H9 (cell line): ENCODE data around the gene STAT1. TPM values are rescaled to one million over a fixed set of nuclear protein-coding genes. Genes with fewer than 3 reads are reported as not detected.
A peak's percentile ranks its signal among the peaks of the same experiment; 100 is the strongest.
"Not testable (repeated sequence)": the region's sequence is repeated elsewhere in the genome, so short reads cannot be mapped to it uniquely, and the experiment has no call there.

ENCODE experiments used
- DNase-seq: peaks from one replicate; pipeline ENCODE4 v3.0.0-alpha.2; 2017
- H2AFZ ChIP-seq: one replicate; pipeline ENCODE4 v1.6.1; 2013; ENCODE audit warnings: mild to moderate bottlenecking, low read length, control low read depth, moderate library complexity
- H2AK5ac ChIP-seq: 2 replicates; pipeline ENCODE4 v1.6.1; 2013; ENCODE audit warnings: low read length, control low read depth, mixed read lengths; ENCODE audit not compliant: insufficient read length
- H2BK120ac ChIP-seq: one replicate; pipeline ENCODE4 v1.6.1; 2013; ENCODE audit warnings: low read depth, mild to moderate bottlenecking, low read length, control low read depth, inconsistent platforms; ENCODE audit not compliant: poor library complexity, severe bottlenecking
- H2BK12ac ChIP-seq: 2 replicates; pipeline ENCODE4 v1.6.1; 2013; ENCODE audit warnings: low read length, control low read depth, mixed read lengths, low read depth; ENCODE audit not compliant: insufficient read length
- H2BK15ac ChIP-seq: 2 replicates; pipeline ENCODE4 v1.6.1; 2013; ENCODE audit warnings: low read depth, low read length, control low read depth
- H2BK20ac ChIP-seq: one replicate; pipeline ENCODE4 v1.6.1; 2013; ENCODE audit warnings: low read depth, mild to moderate bottlenecking, low read length, control low read depth, inconsistent platforms; ENCODE audit not compliant: poor library complexity, severe bottlenecking
- H2BK5ac ChIP-seq: 2 replicates; pipeline ENCODE4 v1.6.1; 2013; ENCODE audit warnings: low read length, control low read depth, mixed read lengths; ENCODE audit not compliant: insufficient read length
- H3K14ac ChIP-seq: 2 replicates; pipeline ENCODE4 v1.6.1; 2013; ENCODE audit warnings: low read length, control low read depth; ENCODE audit not compliant: insufficient read depth
- H3K18ac ChIP-seq: 2 replicates; pipeline ENCODE4 v1.6.1; 2013; ENCODE audit warnings: low read depth, mild to moderate bottlenecking, mixed read lengths, low read length, control low read depth; ENCODE audit not compliant: insufficient read length
- H3K23ac ChIP-seq: 2 replicates; pipeline ENCODE4 v1.6.1; 2013; ENCODE audit warnings: low read length, control low read depth, mixed read lengths, low read depth; ENCODE audit not compliant: insufficient read length
- H3K23me2 ChIP-seq: 2 replicates; pipeline ENCODE4 v1.6.1; 2013; ENCODE audit warnings: low read depth, mild to moderate bottlenecking, mixed read lengths, low read length, control low read depth; ENCODE audit not compliant: insufficient read length, poor library complexity, severe bottlenecking
- H3K27ac ChIP-seq: 2 replicates; pipeline ENCODE4 v1.5.1; 2013; ENCODE audit warnings: low read length, control low read depth, mixed read lengths, low read depth; ENCODE audit not compliant: insufficient read length
- H3K27me3 ChIP-seq: 2 replicates; pipeline ENCODE4 v1.6.1; 2013; ENCODE audit warnings: low read length, control low read depth, inconsistent platforms; ENCODE audit not compliant: insufficient read depth
- H3K4ac ChIP-seq: 2 replicates; pipeline ENCODE4 v1.6.1; 2013; ENCODE audit warnings: low read depth, mild to moderate bottlenecking, control low read depth, inconsistent platforms, low read length, moderate library complexity
- H3K4me1 ChIP-seq: 2 replicates; pipeline ENCODE4 v1.6.1; 2013; ENCODE audit warnings: low read length, control low read depth, inconsistent platforms; ENCODE audit not compliant: insufficient read depth
- H3K4me2 ChIP-seq: 2 replicates; pipeline ENCODE4 v1.6.1; 2013; ENCODE audit warnings: low read length, control low read depth, mixed read lengths; ENCODE audit not compliant: insufficient read length, insufficient read depth
- H3K56ac ChIP-seq: 2 replicates; pipeline ENCODE4 v1.6.1; 2013; ENCODE audit warnings: low read depth, mild to moderate bottlenecking, mixed read lengths, low read length, control low read depth; ENCODE audit not compliant: insufficient read length
- H3K79me1 ChIP-seq: 2 replicates; pipeline ENCODE4 v1.6.1; 2013; ENCODE audit warnings: low read depth, mild to moderate bottlenecking, moderate library complexity, low read length, control low read depth, inconsistent platforms; ENCODE audit not compliant: insufficient read depth, poor library complexity, severe bottlenecking
- H3K79me2 ChIP-seq: 2 replicates; pipeline ENCODE4 v1.6.1; 2013; ENCODE audit warnings: low read length, control low read depth, inconsistent platforms; ENCODE audit not compliant: insufficient read depth
- H3K9ac ChIP-seq: 2 replicates; pipeline ENCODE4 v1.6.1; 2013; ENCODE audit warnings: low read length, control low read depth, mixed read lengths; ENCODE audit not compliant: insufficient read length; ENCODE audit errors: extremely low read depth
- H3K9me3 ChIP-seq: one replicate; pipeline ENCODE4 v1.6.1; 2013; ENCODE audit warnings: low read depth, low read length, inconsistent platforms; ENCODE audit not compliant: control insufficient read depth
- H3T11ph ChIP-seq: one replicate; pipeline ENCODE4 v1.6.1; 2013; ENCODE audit warnings: mild to moderate bottlenecking, low read length, control low read depth, inconsistent platforms
- H4K20me1 ChIP-seq: one replicate; pipeline ENCODE4 v1.6.1; 2013; ENCODE audit not compliant: control insufficient read depth, insufficient read length, insufficient read depth
- H4K5ac ChIP-seq: 2 replicates; pipeline ENCODE4 v1.6.1; 2013; ENCODE audit warnings: low read depth, mild to moderate bottlenecking, mixed read lengths, low read length, control low read depth; ENCODE audit not compliant: insufficient read length
- H4K8ac ChIP-seq: replicated peaks from 2 replicates; pipeline ENCODE4 v1.6.1; 2013; ENCODE audit warnings: low read length, control low read depth, mixed read lengths, low read depth; ENCODE audit not compliant: insufficient read length
- H4K91ac ChIP-seq: 2 replicates; pipeline ENCODE4 v1.6.1; 2013; ENCODE audit warnings: low read depth, mild to moderate bottlenecking, moderate library complexity, mixed read lengths, low read length, control low read depth; ENCODE audit not compliant: insufficient read length
- H3K27ac Mint-ChIP-seq, 3 experiments: 2 replicates in 2 of 3; 3 replicates in 1 of 3; pipeline ENCODE4 v1.8.0; 2020 to 2021; ENCODE audit warnings: mixed read lengths in 3 of 3, mild to moderate bottlenecking in 1 of 3, moderate library complexity in 1 of 3
- H3K27me3 Mint-ChIP-seq: 2 replicates; pipeline ENCODE4 v1.8.0; 2021; ENCODE audit warnings: low read depth, mild to moderate bottlenecking, moderate library complexity, mixed read lengths
- H3K36me3 Mint-ChIP-seq, 3 experiments: 2 replicates in 2 of 3; 3 replicates in 1 of 3; pipeline ENCODE4 v1.8.0; 2020 to 2021; ENCODE audit warnings: low read depth in 3 of 3, mixed read lengths in 3 of 3; ENCODE audit not compliant: insufficient read depth in 1 of 3
- H3K4me1 Mint-ChIP-seq, 2 experiments: 2 replicates each; pipeline ENCODE4 v1.8.0; 2020; ENCODE audit warnings: mixed read lengths in 2 of 2
- H3K4me3 Mint-ChIP-seq, 2 experiments: 2 replicates in 1 of 2; 3 replicates in 1 of 2; pipeline ENCODE4 v1.8.0; 2020 to 2021; ENCODE audit warnings: mild to moderate bottlenecking in 2 of 2, mixed read lengths in 2 of 2, moderate library complexity in 1 of 2
- H3K9me3 Mint-ChIP-seq, 2 experiments: 2 replicates in 1 of 2; 3 replicates in 1 of 2; pipeline ENCODE4 v1.8.0; 2020; ENCODE audit warnings: mild to moderate bottlenecking in 2 of 2, mixed read lengths in 2 of 2, moderate library complexity in 1 of 2
- WGBS: extraction: QIAGEN DNeasy Blood & Tissue Kit; methylation state at CpG from one replicate; pipeline ENCODE4 v1.1.7; 2013; ENCODE audit warnings: missing lambda C conversion rate, low lambda C conversion rate, mixed read lengths; ENCODE audit not compliant: insufficient read length; ENCODE audit errors: extremely low coverage; 5-methylcytosine and 5-hydroxymethylcytosine counted together
- total RNA-seq: library from RNA; stranded (reverse); gene quantifications from 2 replicates; pipeline ENCODE4 v1.2.1, GENCODE V29; 2021
- TF ChIP-seq, protein P1 (sequence below): fragments of 200-600 bp; sonication (generic); conservative IDR thresholded peaks from 3 replicates; pipeline ENCODE4 v1.8.0; 2021; ENCODE audit warnings: antibody characterized with exemption, mild to moderate bottlenecking

STAT1 gene
- total RNA-seq, 1 experiment from 2014 or later: 48.1 TPM

DNA sequence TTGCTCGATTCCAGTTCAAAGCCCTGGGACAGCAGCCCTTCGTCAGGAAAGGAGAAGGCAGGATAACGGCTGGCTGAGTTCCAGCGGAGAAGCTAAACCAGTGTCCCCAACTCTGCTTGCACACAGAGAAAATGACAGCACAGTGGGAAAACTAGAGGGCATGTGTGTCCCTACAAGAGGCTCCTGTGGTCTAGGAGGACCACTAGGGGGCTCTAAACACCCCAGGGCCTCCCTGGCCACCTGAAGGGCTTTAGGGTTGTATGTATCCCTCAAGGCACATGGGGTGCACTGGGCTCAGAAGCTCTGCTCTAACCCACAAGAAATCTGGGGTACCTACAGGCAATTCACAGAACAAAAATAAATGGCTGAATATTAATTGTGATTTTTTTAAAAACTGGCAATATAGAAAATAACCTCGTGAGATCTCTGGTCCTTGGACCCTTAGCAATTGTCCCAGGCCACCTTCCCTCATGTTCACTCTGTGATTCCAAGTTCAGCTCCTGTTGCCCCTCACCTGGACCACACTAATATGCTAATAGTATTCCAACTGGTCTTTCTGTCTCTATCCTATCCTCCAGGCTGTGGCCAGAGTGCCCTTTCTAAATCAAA, 17.5 kb downstream of the STAT1 start:
- Histone ChIP-seq H2BK15ac (no peak overlapping the region), H3K56ac (no peak overlapping the region), H3K4me2 (no peak overlapping the region), H2BK20ac (no peak overlapping the region), H3K9me3 (no peaks in the 10 kb centered on the region), H3K23ac (no peak overlapping the region), H4K8ac (no peak overlapping the region), H3K79me1 (no peaks in the 10 kb centered on the region), H3T11ph (no peak overlapping the region), H3K4ac (no peak overlapping the region), H2BK12ac (no peak overlapping the region), H3K79me2 (no peaks in the 10 kb centered on the region), H3K27ac (no peak overlapping the region), H3K9ac (no peak overlapping the region), H4K91ac (no peak overlapping the region), H4K5ac (no peak overlapping the region), H4K20me1 (no peaks in the 10 kb centered on the region), H2AK5ac (no peak overlapping the region), H3K4me1 (no peaks in the 10 kb centered on the region), H2BK5ac (no peak overlapping the region), H3K23me2 (no peaks in the 10 kb centered on the region), H3K27me3 (no peaks in the 10 kb centered on the region), H2AFZ (no peak overlapping the region), H2BK120ac (no peak overlapping the region), H3K18ac (no peak overlapping the region), H3K14ac (no peak overlapping the region)
- Mint-ChIP-seq H3K27ac (no peak overlapping the region), H3K27me3 (no peaks in the 10 kb centered on the region), H3K4me1 (no peaks in the 10 kb centered on the region), H3K9me3 (no peaks in the 10 kb centered on the region), H3K4me3 (no peak overlapping the region), H3K36me3 (peaks cover 36 to 90% (median 81%) of the 10 kb centered on the region in 3 experiments; a peak in 6 of 7 replicates)
- peak; percentile 56 for DNase-seq
- TF ChIP-seq, protein P1, sequence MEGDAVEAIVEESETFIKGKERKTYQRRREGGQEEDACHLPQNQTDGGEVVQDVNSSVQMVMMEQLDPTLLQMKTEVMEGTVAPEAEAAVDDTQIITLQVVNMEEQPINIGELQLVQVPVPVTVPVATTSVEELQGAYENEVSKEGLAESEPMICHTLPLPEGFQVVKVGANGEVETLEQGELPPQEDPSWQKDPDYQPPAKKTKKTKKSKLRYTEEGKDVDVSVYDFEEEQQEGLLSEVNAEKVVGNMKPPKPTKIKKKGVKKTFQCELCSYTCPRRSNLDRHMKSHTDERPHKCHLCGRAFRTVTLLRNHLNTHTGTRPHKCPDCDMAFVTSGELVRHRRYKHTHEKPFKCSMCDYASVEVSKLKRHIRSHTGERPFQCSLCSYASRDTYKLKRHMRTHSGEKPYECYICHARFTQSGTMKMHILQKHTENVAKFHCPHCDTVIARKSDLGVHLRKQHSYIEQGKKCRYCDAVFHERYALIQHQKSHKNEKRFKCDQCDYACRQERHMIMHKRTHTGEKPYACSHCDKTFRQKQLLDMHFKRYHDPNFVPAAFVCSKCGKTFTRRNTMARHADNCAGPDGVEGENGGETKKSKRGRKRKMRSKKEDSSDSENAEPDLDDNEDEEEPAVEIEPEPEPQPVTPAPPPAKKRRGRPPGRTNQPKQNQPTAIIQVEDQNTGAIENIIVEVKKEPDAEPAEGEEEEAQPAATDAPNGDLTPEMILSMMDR: peak; percentile 82
- WGBS: no CpG with 5 or more reads among the region's 5 CpGs

DNA sequence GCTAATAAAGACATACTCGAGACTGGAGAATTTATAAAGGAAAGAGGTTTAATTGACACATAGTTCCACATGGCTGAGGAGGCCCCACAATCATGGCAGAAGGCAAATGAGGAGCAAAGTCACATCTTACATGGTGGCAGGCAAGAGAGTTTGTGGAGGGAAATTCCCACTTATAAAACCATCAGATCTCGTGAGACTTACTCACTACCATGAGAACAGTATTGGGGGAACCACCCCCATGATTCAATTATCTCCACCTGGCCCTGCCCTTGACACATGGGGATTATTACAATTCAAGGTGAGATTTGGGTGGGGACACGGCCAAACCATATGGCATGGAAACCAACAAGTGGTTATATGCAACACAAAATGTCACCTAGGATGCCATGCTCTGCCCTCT, 18.7 kb downstream of the STAT1 start:
- not testable (repeated sequence) for H4K5ac ChIP-seq, H2BK15ac ChIP-seq, H3K9me3 Mint-ChIP-seq, DNase-seq, H3K9ac ChIP-seq, H2BK20ac ChIP-seq, H4K91ac ChIP-seq, H3K4me3 Mint-ChIP-seq, H3K9me3 ChIP-seq, H3K27me3 ChIP-seq, H3K79me2 ChIP-seq, H2AFZ ChIP-seq, H3K18ac ChIP-seq, H3K23ac ChIP-seq, H2BK120ac ChIP-seq, H4K20me1 ChIP-seq, H3K79me1 ChIP-seq, H3K27ac Mint-ChIP-seq, H3T11ph ChIP-seq, H3K4me2 ChIP-seq, H3K23me2 ChIP-seq, H2AK5ac ChIP-seq, H3K27ac ChIP-seq, H2BK12ac ChIP-seq, H3K56ac ChIP-seq, H3K14ac ChIP-seq, H3K4me1 Mint-ChIP-seq, H3K4me1 ChIP-seq, H2BK5ac ChIP-seq, H4K8ac ChIP-seq, H3K27me3 Mint-ChIP-seq, H3K4ac ChIP-seq
- H3K36me3 Mint-ChIP-seq: peaks cover 40 to 91% (median 77%) of the 10 kb centered on the region in 3 experiments; a peak in 6 of 7 replicates
- no CpG with 5 or more reads among the region's 3 CpGs for WGBS
